AG04450 (cell line): ENCODE data around the gene CCDC69. TPM values are rescaled to one million over a fixed set of nuclear protein-coding genes. Genes with fewer than 3 reads are reported as not detected.
A peak's percentile ranks its signal among the peaks of the same experiment; 100 is the strongest.

Source experiments
- CTCF ChIA-PET: fragments of 300-600, 350-600 bp; formaldehyde crosslinking; extraction: SDS; loops from one replicate; lab custom pipeline; 2022; ENCODE audit warnings: antibody characterized with exemption, inconsistent platforms; lab: Charles Lee
- POLR2A ChIA-PET: fragments of 350-600 bp; formaldehyde crosslinking; extraction: SDS; loops from one replicate; lab custom pipeline; 2021; ENCODE audit warnings: antibody characterized with exemption, inconsistent platforms; lab: Yijun Ruan, JAX
- DNase-seq: peaks from one replicate; pipeline ENCODE4 v3.0.0-alpha.2; 2011; ENCODE audit warnings: low read depth, low spot score
- H3K27ac ChIP-seq: one replicate; pipeline ENCODE4 v1.5.1; 2012; ENCODE audit warnings: low read depth, low read length, control low read depth
- H3K27me3 ChIP-seq: one replicate; pipeline ENCODE4 v1.6.0; 2012; ENCODE audit warnings: low read length; ENCODE audit not compliant: control insufficient read depth, insufficient read depth
- H3K4me3 ChIP-seq: 2 replicates; pipeline ENCODE4 v1.5.1; 2011; ENCODE audit warnings: mild to moderate bottlenecking, low read depth, low read length, control low read depth
- H3K9me3 ChIP-seq: 2 replicates; pipeline ENCODE4 v1.5.1; 2012; ENCODE audit warnings: low read length; ENCODE audit not compliant: control insufficient read depth, insufficient read depth
- CTCF ChIP-seq: IDR thresholded peaks from 2 replicates; pipeline ENCODE4 v1.5.1; 2011; ENCODE audit warnings: low read depth, low read length, control low read depth, inconsistent platforms
- polyA plus RNA-seq: library from polyadenylated mRNA; depleted of rRNA; stranded (reverse); fragments of >200 nt; gene quantifications from 2 replicates; pipeline ENCODE4 v1.2.3, GENCODE V29; 2011

CCDC69 gene
- polyA plus RNA-seq, 1 experiment = 1.9 TPM

DNA sequence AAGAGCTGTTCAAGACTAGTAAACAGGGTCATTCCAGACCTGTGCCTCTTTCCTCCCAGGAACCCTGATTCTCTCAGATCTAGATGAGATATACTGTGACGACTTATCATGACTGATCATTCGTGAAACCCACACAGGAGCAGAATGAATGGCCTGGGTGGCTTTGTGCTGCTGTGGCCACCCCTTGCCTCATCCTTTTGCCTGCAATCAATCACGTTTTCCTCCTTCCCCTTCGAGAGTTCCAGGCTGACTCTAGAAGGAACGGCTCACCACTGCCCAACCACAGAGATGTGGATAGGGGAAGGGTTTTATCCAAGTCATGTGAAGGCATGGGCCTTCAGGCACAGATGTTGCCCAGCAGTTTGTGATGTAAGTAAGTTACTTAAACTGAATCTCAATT is 72.1 kb downstream of the CCDC69 start:
- Histone ChIP-seq H3K27ac (peak overlapping the region; percentile 73), H3K9me3 (no peaks in the 10 kb centered on the region), H3K27me3 (no peaks in the 10 kb centered on the region), H3K4me3 (no peak overlapping the region)
- CTCF ChIA-PET = interaction anchor here (0.6 to 1.9 kb wide), 3 partner anchors 13 to 372 kb away, joined by 3 to 5 read pairs (median 5); no protein-coding TSS in a partner anchor
- POLR2A ChIA-PET = no interaction called here
- TF ChIP-seq CTCF = no peak
- DNase-seq = no peak

DNA sequence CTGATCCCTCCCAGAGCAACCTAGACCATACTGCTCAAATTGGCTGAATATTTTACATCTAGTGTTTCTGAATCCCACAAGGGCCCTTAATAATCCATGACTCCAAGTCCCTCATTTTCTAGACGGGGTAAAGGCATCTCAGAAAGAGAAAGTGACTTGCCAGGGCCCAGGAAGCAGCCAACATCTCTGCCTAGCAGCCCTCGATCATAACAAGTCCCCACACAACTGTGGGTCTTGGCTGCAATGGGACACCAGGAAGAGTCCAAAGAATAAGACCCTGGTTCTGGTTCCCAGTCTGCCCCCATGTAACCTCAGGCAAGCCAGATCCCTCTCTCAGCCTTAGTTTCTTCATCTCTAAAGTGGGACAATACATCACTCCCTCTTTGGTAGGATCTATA is 72.6 kb downstream of the CCDC69 start:
- DNase-seq = no peak

GRCh38 chr5:151150471-151151262 is 73.2 kb downstream of the CCDC69 start:
- DNase-seq = no peak
- H3K4me3 ChIP-seq = no peak overlapping the region
- peak overlapping the region; percentile 73 for H3K27ac ChIP-seq
- TF ChIP-seq CTCF = no peak
- no peaks in the 10 kb centered on the region for H3K27me3 ChIP-seq
- no peaks in the 10 kb centered on the region for H3K9me3 ChIP-seq
- CTCF ChIA-PET = interaction anchor here (0.7 to 2.7 kb wide), 8 partner anchors 14 to 166 kb away, joined by 3 to 25 read pairs (median 8); no protein-coding TSS in a partner anchor
- POLR2A ChIA-PET = no interaction called here

More for the DNA sequence above, 72.6 kb downstream of the CCDC69 start:
- no peak for TF ChIP-seq CTCF
- Histone ChIP-seq H3K4me3 (no peak overlapping the region), H3K27ac (peak overlapping the region; percentile 73), H3K9me3 (no peaks in the 10 kb centered on the region), H3K27me3 (no peaks in the 10 kb centered on the region)
- ChIA-PET CTCF (interaction anchor here (0.6 to 2.7 kb wide), 6 partner anchors 14 to 372 kb away, joined by 3 to 25 read pairs (median 14); no protein-coding TSS in a partner anchor), POLR2A (no interaction called here)

- CTCF ChIA-PET = interaction anchor here (0.7 to 2.3 kb wide), 5 partner anchors 16 to 97 kb away, joined by 3 to 12 read pairs (median 6); no protein-coding TSS in a partner anchor
- H3K27ac ChIP-seq = no peak overlapping the region
- H3K27me3 ChIP-seq = no peaks in the 10 kb centered on the region
- POLR2A ChIA-PET = interaction anchor here (0.7 kb wide), 1 partner anchor 1066 kb away, joined by 13 read pairs; no protein-coding TSS in a partner anchor
- no peaks in the 10 kb centered on the region for H3K9me3 ChIP-seq
- no peak overlapping the region for H3K4me3 ChIP-seq
- no peak for DNase-seq
- TF ChIP-seq CTCF = no peak
Observed at GRCh38 chr5:151148583-151148982, 75.3 kb downstream of the CCDC69 start.

- POLR2A ChIA-PET = no interaction called here
- CTCF ChIA-PET = interaction anchor here (1.2 to 1.6 kb wide), 3 partner anchors 18 to 98 kb away, joined by 4 to 5 read pairs (median 4); no protein-coding TSS in a partner anchor
- no peak for TF ChIP-seq CTCF
- no peak overlapping the region for H3K27ac ChIP-seq
- no peaks in the 10 kb centered on the region for H3K27me3 ChIP-seq
- DNase-seq = no peak
- H3K9me3 ChIP-seq = no peaks in the 10 kb centered on the region
- no peak overlapping the region for H3K4me3 ChIP-seq
Observed at GRCh38 chr5:151147033-151147432, 76.9 kb downstream of the CCDC69 start.
